Keratinocyte (primary cell): ENCODE data around the gene PARN. TPM values are rescaled to one million over a fixed set of nuclear protein-coding genes. Genes with fewer than 3 reads are reported as not detected.

Experiments
- DNase-seq: peaks from one replicate; pipeline ENCODE4 v3.0.0-alpha.2; 2011; ENCODE audit warnings: low read depth, missing footprints, low spot score
- FAIRE-seq: peaks from 2 replicates; lab custom pipeline; 2011; peaks lifted over from hg19 to GRCh38; lab: Jason Lieb, UNC
- H2AFZ ChIP-seq: 2 replicates; pipeline ENCODE4 v1.6.0; 2012; ENCODE audit warnings: low read length, control low read depth, inconsistent platforms; ENCODE audit not compliant: control insufficient read depth
- H3K27ac ChIP-seq: 2 replicates; pipeline ENCODE4 v1.5.1; 2011; ENCODE audit warnings: low read length; ENCODE audit not compliant: control insufficient read depth, insufficient read depth
- H3K27me3 ChIP-seq: 3 replicates; pipeline ENCODE4 v1.6.0; 2011; ENCODE audit warnings: low read length; ENCODE audit not compliant: control insufficient read depth, insufficient read depth; ENCODE audit errors: extremely low read depth
- H3K36me3 ChIP-seq, 2 experiments: 2 replicates in 1 of 2; 3 replicates in 1 of 2; pipeline ENCODE4 v1.5.1; 2011; ENCODE audit warnings: low read length in 2 of 2, mild to moderate bottlenecking in 1 of 2; ENCODE audit not compliant: control insufficient read depth in 2 of 2, insufficient read depth in 2 of 2; ENCODE audit errors: extremely low read depth in 1 of 2
- H3K4me1 ChIP-seq: 3 replicates; pipeline ENCODE4 v1.5.1; 2011; ENCODE audit warnings: low read length; ENCODE audit not compliant: control insufficient read depth, insufficient read depth; ENCODE audit errors: extremely low read depth
- H3K4me2 ChIP-seq: 3 replicates; pipeline ENCODE4 v1.6.0; 2011; ENCODE audit warnings: low read depth, low read length; ENCODE audit not compliant: control insufficient read depth, insufficient read depth; ENCODE audit errors: extremely low read depth
- H3K4me3 ChIP-seq, 3 experiments: fragments of 200-600 bp in 1 of 3; sonication (generic) in 1 of 3; 2 replicates in 2 of 3; 3 replicates in 1 of 3; pipeline ENCODE4 v1.5.1; 2011 to 2016; ENCODE audit warnings: low read length in 3 of 3, mild to moderate bottlenecking in 3 of 3, control low read depth in 2 of 3, inconsistent platforms in 1 of 3, low read depth in 1 of 3, mixed read lengths in 1 of 3, mixed run types in 1 of 3, moderate library complexity in 1 of 3; ENCODE audit not compliant: control insufficient read depth in 2 of 3, insufficient read depth in 2 of 3; ENCODE audit errors: extremely low read depth in 1 of 3
- H3K79me2 ChIP-seq: 2 replicates; pipeline ENCODE4 v1.6.0; 2012; ENCODE audit warnings: low read length; ENCODE audit not compliant: control insufficient read depth, insufficient read depth
- H3K9ac ChIP-seq: 3 replicates; pipeline ENCODE4 v1.6.0; 2011; ENCODE audit warnings: low read length; ENCODE audit not compliant: control insufficient read depth, insufficient read depth; ENCODE audit errors: extremely low read depth
- H3K9me1 ChIP-seq: 3 replicates; pipeline ENCODE4 v1.6.0; 2011; ENCODE audit warnings: low read length; ENCODE audit not compliant: control insufficient read depth, insufficient read depth; ENCODE audit errors: extremely low read depth
- H3K9me3 ChIP-seq: 2 replicates; pipeline ENCODE4 v1.5.1; 2012; ENCODE audit warnings: low read depth, low read length; ENCODE audit not compliant: control insufficient read depth
- H4K20me1 ChIP-seq: 3 replicates; pipeline ENCODE4 v1.6.0; 2011; ENCODE audit warnings: low read length; ENCODE audit not compliant: control insufficient read depth, insufficient read depth; ENCODE audit errors: extremely low read depth
- EZH2 ChIP-seq: IDR thresholded peaks from one replicate; pipeline ENCODE4 v1.6.1; 2012; ENCODE audit warnings: inconsistent platforms, mild to moderate bottlenecking, low read length, moderate library complexity
- dilution Hi-C: fragments of 300-500 bp; cut with MboI; formaldehyde crosslinking; loops from one replicate; pipeline ENCODE4 v1.7.0; 2020; ENCODE audit warnings: low sequenced_read_pairs; ENCODE audit not compliant: extremely low pct_ligation_motif_present
- polyA plus RNA-seq, 5 experiments: library from polyadenylated mRNA; depleted of rRNA in 3 of 5; stranded (reverse) in 3 of 5; stranded (forward) in 1 of 5; unstranded in 1 of 5; fragments of >200 nt; gene quantifications; 1 replicate in 1 of 5; 2 replicates in 3 of 5; 3 replicates in 1 of 5; pipeline versions ENCODE4 v1.2.1 to v1.2.3, GENCODE V29; 2011 to 2012; ENCODE audit warnings: missing spikeins in 2 of 5, low read depth in 1 of 5, low replicate concordance in 1 of 5
- TF ChIP-seq, protein P1 (sequence below), 3 experiments: IDR thresholded peaks in 1 of 3; conservative IDR thresholded peaks in 1 of 3; optimal IDR thresholded peaks in 1 of 3; 2 replicates in 2 of 3; 3 replicates in 1 of 3; pipeline versions ENCODE3 to v1.5.1; 2011; ENCODE audit warnings: low read length in 3 of 3, mild to moderate bottlenecking in 3 of 3, moderate library complexity in 2 of 3, control low read depth in 1 of 3, inconsistent platforms in 1 of 3; ENCODE audit not compliant: insufficient read depth in 2 of 3; ENCODE audit errors: extremely low read depth in 1 of 3

PARN gene
- polyA plus RNA-seq, 1 donor (not counting 4 experiments of a cell fraction or from before 2014, with no cell fraction given): 40.8 TPM

DNA sequence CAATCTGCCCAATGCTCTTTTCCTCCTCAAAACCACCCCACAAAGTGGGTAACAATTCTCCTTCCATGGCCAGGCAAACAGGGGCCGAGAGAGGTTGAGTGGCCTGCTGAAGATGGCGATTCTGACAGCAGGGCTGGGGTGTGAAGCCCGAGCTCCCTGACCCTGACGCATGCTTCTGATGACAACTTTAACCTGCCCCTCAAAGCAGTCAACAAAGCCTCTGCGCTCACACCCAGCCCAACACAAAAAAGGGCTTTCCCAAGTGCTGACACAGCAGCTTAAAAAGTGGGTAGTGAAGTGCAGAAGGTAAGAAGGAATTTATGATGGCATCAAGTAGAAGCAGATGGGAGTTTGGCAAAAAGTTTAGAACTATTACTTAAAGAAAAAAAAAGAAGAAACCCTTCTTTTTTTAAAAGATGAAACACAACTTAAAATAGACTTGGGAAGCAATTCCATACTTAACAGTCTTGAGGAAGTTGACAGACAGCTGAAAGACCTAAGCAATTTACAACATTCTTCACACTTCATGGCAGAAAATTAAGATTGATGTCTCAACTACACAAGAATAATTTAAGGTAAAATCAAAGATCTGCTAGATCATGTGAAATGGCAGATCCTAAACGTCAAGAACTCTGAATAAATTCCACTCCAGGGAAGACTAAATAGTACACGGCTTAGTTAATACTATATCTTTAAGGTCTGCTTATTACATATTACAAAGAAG is 133.9 kb downstream of the PARN start:
- no peaks in the 10 kb centered on the region for H4K20me1 ChIP-seq
- no peak overlapping the region for H3K27ac ChIP-seq
- H2AFZ ChIP-seq: no peak overlapping the region
- no peak overlapping the region for H3K4me3 ChIP-seq
- peaks cover 4% of the 10 kb centered on the region for H3K79me2 ChIP-seq
- dilution Hi-C loops: no loop called here
- H3K9ac ChIP-seq: no peak overlapping the region
- H3K9me1 ChIP-seq: no peaks in the 10 kb centered on the region
- no peak overlapping the region for H3K4me2 ChIP-seq
- H3K9me3 ChIP-seq: no peaks in the 10 kb centered on the region
- FAIRE-seq: no peak
- peaks cover 37% of the 10 kb centered on the region for H3K4me1 ChIP-seq
- TF ChIP-seq, protein P1, sequence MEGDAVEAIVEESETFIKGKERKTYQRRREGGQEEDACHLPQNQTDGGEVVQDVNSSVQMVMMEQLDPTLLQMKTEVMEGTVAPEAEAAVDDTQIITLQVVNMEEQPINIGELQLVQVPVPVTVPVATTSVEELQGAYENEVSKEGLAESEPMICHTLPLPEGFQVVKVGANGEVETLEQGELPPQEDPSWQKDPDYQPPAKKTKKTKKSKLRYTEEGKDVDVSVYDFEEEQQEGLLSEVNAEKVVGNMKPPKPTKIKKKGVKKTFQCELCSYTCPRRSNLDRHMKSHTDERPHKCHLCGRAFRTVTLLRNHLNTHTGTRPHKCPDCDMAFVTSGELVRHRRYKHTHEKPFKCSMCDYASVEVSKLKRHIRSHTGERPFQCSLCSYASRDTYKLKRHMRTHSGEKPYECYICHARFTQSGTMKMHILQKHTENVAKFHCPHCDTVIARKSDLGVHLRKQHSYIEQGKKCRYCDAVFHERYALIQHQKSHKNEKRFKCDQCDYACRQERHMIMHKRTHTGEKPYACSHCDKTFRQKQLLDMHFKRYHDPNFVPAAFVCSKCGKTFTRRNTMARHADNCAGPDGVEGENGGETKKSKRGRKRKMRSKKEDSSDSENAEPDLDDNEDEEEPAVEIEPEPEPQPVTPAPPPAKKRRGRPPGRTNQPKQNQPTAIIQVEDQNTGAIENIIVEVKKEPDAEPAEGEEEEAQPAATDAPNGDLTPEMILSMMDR (optimal IDR thresholded peaks at IDR 0.05 in 1 of 3, IDR thresholded peaks at IDR 0.05 in 1 of 3, conservative IDR thresholded peaks at IDR 0.05 in 1 of 3; ENCODE audit: extremely low read depth in 1 of 3, insufficient read depth in 2 of 3, low read length in 3 of 3): no peak
- TF ChIP-seq EZH2: no peak
- peaks cover 2 to 4% of the 10 kb centered on the region in 2 experiments for H3K36me3 ChIP-seq
- no peak for DNase-seq
- H3K27me3 ChIP-seq: no peaks in the 10 kb centered on the region

DNA sequence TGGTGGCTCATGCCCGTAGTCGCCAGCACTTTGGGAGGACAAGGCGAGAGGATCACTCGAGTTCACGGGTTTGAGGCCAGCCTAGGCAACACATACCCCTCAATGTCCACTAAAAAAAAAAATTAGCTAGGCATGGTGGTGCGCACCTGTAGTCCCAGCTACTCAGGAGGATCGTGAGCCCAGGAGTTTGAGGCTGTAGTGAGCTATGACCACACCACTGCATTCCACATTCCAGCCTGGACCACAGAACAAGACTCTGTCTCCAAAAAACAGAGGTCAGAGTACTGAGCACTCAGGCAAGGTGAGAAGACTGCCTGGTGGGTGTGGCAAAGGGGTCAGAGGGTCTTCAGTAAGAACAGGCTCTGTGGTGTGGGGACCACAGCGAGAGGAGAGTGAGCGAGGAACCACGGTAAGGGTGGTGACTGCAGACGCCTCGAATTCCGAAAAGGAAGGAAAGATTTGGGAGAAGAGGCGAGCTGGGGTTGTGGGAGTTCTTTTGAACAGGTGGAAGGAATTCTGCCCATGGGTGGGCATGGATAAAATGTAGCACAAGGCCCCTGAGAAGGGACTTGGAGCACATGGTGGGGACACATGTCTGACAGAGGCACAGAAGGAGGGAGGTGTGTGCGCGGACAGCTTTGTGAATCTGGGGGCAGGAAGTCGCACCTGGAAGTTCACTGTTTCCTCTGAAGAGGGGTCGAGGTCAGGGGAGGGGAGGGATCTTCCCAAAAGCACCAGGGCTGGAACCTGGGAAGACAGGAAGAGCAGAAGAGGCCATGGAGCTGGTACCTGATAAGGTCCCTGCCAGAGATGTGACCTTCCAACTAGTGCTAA is 134.6 kb downstream of the PARN start:
- H2AFZ ChIP-seq: no peak overlapping the region
- H3K9me3 ChIP-seq: no peaks in the 10 kb centered on the region
- no peak overlapping the region for H3K27ac ChIP-seq
- TF ChIP-seq, protein P1 (optimal IDR thresholded peaks at IDR 0.05 in 1 of 3, IDR thresholded peaks at IDR 0.05 in 1 of 3, conservative IDR thresholded peaks at IDR 0.05 in 1 of 3; ENCODE audit: extremely low read depth in 1 of 3, insufficient read depth in 2 of 3, low read length in 3 of 3): no peak
- no peak for TF ChIP-seq EZH2
- no peaks in the 10 kb centered on the region for H3K9me1 ChIP-seq
- no peaks in the 10 kb centered on the region for H4K20me1 ChIP-seq
- H3K36me3 ChIP-seq: peaks cover 2 to 4% of the 10 kb centered on the region in 2 experiments
- no peak overlapping the region for H3K9ac ChIP-seq
- peaks cover 4% of the 10 kb centered on the region for H3K79me2 ChIP-seq
- no peak overlapping the region for H3K4me3 ChIP-seq
- DNase-seq: no peak
- no peak for FAIRE-seq
- no peaks in the 10 kb centered on the region for H3K27me3 ChIP-seq
- H3K4me2 ChIP-seq: no peak overlapping the region
- dilution Hi-C loops: no loop called here
- H3K4me1 ChIP-seq: peaks cover 29% of the 10 kb centered on the region
